Esophagus muscularis mucosa (tissue), 2 donors: ENCODE data around the gene CENPP.

Experiments used
- EP300 ChIP-seq: sonication (generic); formaldehyde crosslinking; IDR thresholded peaks from one replicate; pipeline ENCODE4 v1.6.1; 2017; ENCODE audit warnings: antibody characterized with exemption
- POLR2A ChIP-seq: fragments of 450-650 bp; IDR thresholded peaks from one replicate; pipeline ENCODE4 v1.6.1; 2017; ENCODE audit warnings: antibody characterized with exemption, moderate library complexity, mild to moderate bottlenecking, low read depth

GRCh38 chr9:92484563-92484962, 158.8 kb downstream of the CENPP start:
- TF ChIP-seq EP300: no peak
- no peak for TF ChIP-seq POLR2A
